Astrocyte of the cerebellum (primary cell): ENCODE data around the gene FAM3A.
"Not testable (repeated sequence)": the region's sequence is repeated elsewhere in the genome, so short reads cannot be mapped to it uniquely, and the experiment has no call there.

ENCODE experiments used
- DNase-seq: peaks from one replicate; pipeline ENCODE4 v3.0.0-alpha.2; 2011; ENCODE audit warnings: low read depth
- H3K4me3 ChIP-seq: 2 replicates; pipeline ENCODE4 v1.5.1; 2011; ENCODE audit warnings: mild to moderate bottlenecking, low read depth, low read length, moderate library complexity
- CTCF ChIP-seq: IDR thresholded peaks from 2 replicates; pipeline ENCODE4 v1.5.1; 2012; ENCODE audit warnings: low read length, low read depth, moderate library complexity, mild to moderate bottlenecking; ENCODE audit errors: missing control alignments
- in situ Hi-C: cut with HindIII; loops from 2 replicates; pipeline ENCODE4 v1.10.0; 2017; ENCODE audit warnings: low sequenced_read_pairs

FAM3A gene

GRCh38 chrX:154546354-154547244 lies 30.6 kb upstream of the FAM3A start, which contains the start of gene G6PD:
Gene G6PD, minus strand, starts transcription at chrX:154546846. Its CDS starts 691 bp downstream, at chrX:154546155.
- TF ChIP-seq CTCF = no peak
- DNase-seq = no peak
- H3K4me3 ChIP-seq = peak within 1 kb of the TSS; percentile 75
- in situ Hi-C loops = no loop called here

- in situ Hi-C loops = no loop called here
- H3K4me3 ChIP-seq = peak overlapping the region; percentile 75
- no peak for TF ChIP-seq CTCF
- DNase-seq = no peak
Measured at GRCh38 chrX:154545673-154546274, 29.7 kb upstream of the FAM3A start.

GRCh38 chrX:154542723-154543424 lies 26.8 kb upstream of the FAM3A start:
- H3K4me3 ChIP-seq = no peak overlapping the region
- in situ Hi-C loops = no loop called here
- DNase-seq = no peak
- no peak for TF ChIP-seq CTCF

GRCh38 chrX:154541896-154542722 lies 26.1 kb upstream of the FAM3A start:
- peak; percentile 83 for DNase-seq
- no peak overlapping the region for H3K4me3 ChIP-seq
- no peak for TF ChIP-seq CTCF
- in situ Hi-C loops = no loop called here

GRCh38 chrX:154541589-154541895 lies 25.5 kb upstream of the FAM3A start:
- no peak for TF ChIP-seq CTCF
- in situ Hi-C loops = no loop called here
- no peak for DNase-seq
- no peak overlapping the region for H3K4me3 ChIP-seq

- DNase-seq = no peak
- H3K4me3 ChIP-seq = no peak overlapping the region
- in situ Hi-C loops = no loop called here
- TF ChIP-seq CTCF = no peak
Measured at GRCh38 chrX:154540897-154541535, 25.0 kb upstream of the FAM3A start.

GRCh38 chrX:154540365-154540764 lies 24.3 kb upstream of the FAM3A start:
- in situ Hi-C loops, H3K4me3 ChIP-seq, DNase-seq: not testable (repeated sequence)
